Measurements from ENCODE around the gene SCT.

GRCh38 chr11:579830-580601 is 47.0 kb downstream of the SCT start:
- TF ChIP-seq CTCF (conservative IDR thresholded peaks at IDR 0.05; ENCODE audit: low read depth, low read length) (no peak), EZH2 (IDR thresholded peaks at IDR 0.05; ENCODE audit: borderline replicate concordance, low read depth, low read length, poor library complexity, severe bottlenecking) (no peak)
